Upper lobe of right lung (tissue), 1 donor: ENCODE results near the gene ACTR3. TPM values are rescaled to one million over a fixed set of nuclear protein-coding genes. Genes with fewer than 3 reads are reported as not detected.
"Not testable (repeated sequence)": the region's sequence is repeated elsewhere in the genome, so short reads cannot be mapped to it uniquely, and the experiment has no call there.

Experiments
- ATAC-seq: fragments of 200-7000 bp; cut with Tn5 transposase; one replicate; pipeline ENCODE4 v1.9.1; 2020; ENCODE audit warnings: mild to moderate bottlenecking, moderate library complexity
- DNase-seq: peaks from one replicate; pipeline ENCODE4 v3.0.0-alpha.2; 2020
- H3K27ac ChIP-seq: fragments of 200-600 bp; one replicate; pipeline ENCODE4 v1.8.0; 2022
- H3K27me3 ChIP-seq: fragments of 200-600 bp; one replicate; pipeline ENCODE4 v1.8.0; 2022; ENCODE audit warnings: mild to moderate bottlenecking
- H3K36me3 ChIP-seq: fragments of 200-600 bp; one replicate; pipeline ENCODE4 v1.8.0; 2022
- H3K4me1 ChIP-seq: fragments of 200-600 bp; one replicate; pipeline ENCODE4 v1.8.0; 2022
- H3K4me3 ChIP-seq: fragments of 200-600 bp; one replicate; pipeline ENCODE4 v1.8.0; 2022; ENCODE audit warnings: mild to moderate bottlenecking
- H3K9me3 ChIP-seq: fragments of 200-600 bp; one replicate; pipeline ENCODE4 v1.8.0; 2022
- CTCF ChIP-seq: fragments of 200-600 bp; IDR thresholded peaks from one replicate; pipeline ENCODE4 v1.8.0; 2022; ENCODE audit warnings: antibody characterized with exemption
- intact Hi-C: fragments of 100-400 bp; cut with DNase I; formaldehyde crosslinking; loops from one replicate; pipeline ENCODE4 v1.11.0; 2022
- total RNA-seq: library from RNA; stranded (reverse); fragmentation: NEBNext Ultra II Directional; extraction: Animal tissue kit (Norgen Biotek cat#: 25700); gene quantifications from one replicate; pipeline ENCODE4 v1.2.1, GENCODE V29; 2021
- donor health status: DM: no; HTN: yes; CAD: no; lungs with severe emphysema.

The ACTR3 gene
- total RNA-seq, 1 donor from 2014 or later: 229 TPM

DNA sequence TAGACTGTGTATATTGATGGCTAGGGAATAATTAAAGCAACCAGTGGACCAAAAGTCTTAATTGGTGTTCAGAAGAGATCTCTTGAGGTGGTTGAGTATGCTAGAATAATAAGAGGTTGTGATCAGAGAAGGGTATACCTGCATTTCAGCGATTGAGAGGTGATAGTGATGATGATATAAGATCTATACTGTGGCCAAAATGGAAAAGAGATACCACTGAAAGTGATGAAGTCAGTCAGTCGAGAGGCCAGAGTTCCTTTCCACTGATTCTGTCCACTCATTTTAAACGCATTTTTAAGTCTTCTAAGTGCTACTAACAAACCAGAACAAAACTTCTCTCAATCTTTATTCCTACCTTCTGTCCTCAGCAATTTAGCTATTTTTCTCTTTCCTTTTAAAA is 32.9 kb downstream of the ACTR3 start:
- intact Hi-C loops: no loop called here
- ATAC-seq (no peak), DNase-seq (no peak)
- no peak overlapping the region for H3K4me3 ChIP-seq
- H3K4me1 ChIP-seq: no peaks in the 10 kb centered on the region
- H3K36me3 ChIP-seq: peaks cover 66% of the 10 kb centered on the region
- no peaks in the 10 kb centered on the region for H3K9me3 ChIP-seq
- no peak for TF ChIP-seq CTCF
- no peaks in the 10 kb centered on the region for H3K27me3 ChIP-seq
- no peak overlapping the region for H3K27ac ChIP-seq

DNA sequence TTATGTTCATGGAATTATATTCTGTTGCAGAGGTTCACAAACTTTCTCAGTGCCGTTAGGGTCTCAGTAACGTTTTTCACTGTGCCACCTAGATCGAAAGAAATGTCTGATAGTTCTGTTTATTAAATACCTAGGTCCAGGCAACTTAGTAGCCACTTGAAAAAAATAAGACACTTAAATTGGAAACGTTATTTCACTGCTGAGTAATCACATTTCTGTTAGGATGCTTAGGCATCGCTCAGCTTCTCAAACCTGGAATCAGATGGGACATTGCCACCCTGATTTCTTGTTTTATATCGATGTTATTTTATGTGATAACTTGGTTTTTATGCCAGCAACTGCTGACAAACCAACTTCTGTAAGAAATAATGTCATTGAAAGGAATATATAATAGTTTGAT is 36.0 kb downstream of the ACTR3 start:
- no peak for TF ChIP-seq CTCF
- ATAC-seq (no peak), DNase-seq (no peak)
- no peaks in the 10 kb centered on the region for H3K27me3 ChIP-seq
- intact Hi-C loops: no loop called here
- H3K4me3 ChIP-seq: no peak overlapping the region
- H3K36me3 ChIP-seq: peaks cover 64% of the 10 kb centered on the region
- no peak overlapping the region for H3K27ac ChIP-seq
- H3K4me1 ChIP-seq: no peaks in the 10 kb centered on the region
- no peaks in the 10 kb centered on the region for H3K9me3 ChIP-seq

- ATAC-seq (no peak), DNase-seq (no peak)
- Histone ChIP-seq H3K4me1 (no peaks in the 10 kb centered on the region), H3K27ac (no peak overlapping the region), H3K36me3 (peaks cover 67% of the 10 kb centered on the region), H3K9me3 (no peaks in the 10 kb centered on the region), H3K4me3 (no peak overlapping the region), H3K27me3 (no peaks in the 10 kb centered on the region)
- no peak for TF ChIP-seq CTCF
- intact Hi-C loops: no loop called here
Observed at GRCh38 chr2:113926314-113926713, 36.4 kb downstream of the ACTR3 start.

DNA sequence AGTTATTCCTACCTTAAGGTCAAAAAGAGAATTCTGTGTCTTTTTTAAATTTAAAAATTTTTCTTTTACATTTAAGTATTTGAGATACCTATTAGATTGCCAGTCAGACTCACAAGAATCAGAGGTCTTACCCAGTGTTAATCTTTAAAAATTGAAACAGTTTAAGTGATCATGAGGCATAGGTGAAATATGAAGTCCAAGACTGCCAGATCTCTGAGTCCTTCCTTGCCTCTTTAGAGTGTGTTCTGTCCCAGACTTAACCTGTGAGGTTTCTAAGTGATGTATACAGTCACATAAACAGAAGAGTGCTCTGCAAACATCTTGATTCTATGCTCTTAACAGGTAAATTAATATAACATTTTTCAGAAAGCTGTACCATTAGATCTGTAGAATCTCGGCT is 40.6 kb downstream of the ACTR3 start:
- Histone ChIP-seq H3K4me3 (no peak overlapping the region), H3K4me1 (no peaks in the 10 kb centered on the region), H3K36me3 (peaks cover 90% of the 10 kb centered on the region), H3K27me3 (no peaks in the 10 kb centered on the region), H3K9me3 (no peaks in the 10 kb centered on the region), H3K27ac (no peak overlapping the region)
- no peak for DNase-seq
- no peak for TF ChIP-seq CTCF
- intact Hi-C loops: no loop called here
- ATAC-seq: no peak

DNA sequence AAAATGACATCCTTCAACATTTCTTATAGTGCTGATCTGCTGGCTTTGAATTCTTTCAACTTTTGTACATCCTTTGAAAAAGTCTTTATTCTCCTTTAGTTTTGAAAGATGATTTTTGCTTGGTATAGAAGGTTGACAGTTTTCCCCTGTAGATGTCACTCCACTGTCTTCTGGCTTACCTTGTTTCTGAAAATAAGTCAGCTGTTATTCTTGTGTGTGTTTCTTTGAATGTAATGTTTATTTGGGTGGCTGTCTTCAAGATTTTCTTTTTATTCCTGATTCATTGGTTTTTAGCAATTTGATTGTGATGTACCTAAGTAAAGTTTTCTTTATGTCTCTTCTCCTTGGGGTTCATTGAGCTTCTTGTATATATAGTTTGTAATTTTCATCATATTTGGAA is 47.6 kb downstream of the ACTR3 start:
- no peaks in the 10 kb centered on the region for H3K27me3 ChIP-seq
- no peak overlapping the region for H3K27ac ChIP-seq
- H3K4me1 ChIP-seq: no peaks in the 10 kb centered on the region
- TF ChIP-seq CTCF: no peak
- H3K9me3 ChIP-seq: no peaks in the 10 kb centered on the region
- peaks cover 80% of the 10 kb centered on the region for H3K36me3 ChIP-seq
- H3K4me3 ChIP-seq: no peak overlapping the region
- no peak for ATAC-seq
- intact Hi-C loops: no loop called here
- DNase-seq: no peak

- Histone ChIP-seq H3K4me3 (no peak overlapping the region), H3K27me3 (no peaks in the 10 kb centered on the region), H3K4me1 (no peaks in the 10 kb centered on the region), H3K9me3 (no peaks in the 10 kb centered on the region), H3K36me3 (peaks cover 67% of the 10 kb centered on the region), H3K27ac (no peak overlapping the region)
- DNase-seq (no peak), ATAC-seq (no peak)
- intact Hi-C loops: no loop called here
- no peak for TF ChIP-seq CTCF
Observed at GRCh38 chr2:113940891-113941290, 51.0 kb downstream of the ACTR3 start.

GRCh38 chr2:113945784-113946183 is 55.9 kb downstream of the ACTR3 start:
- H3K27ac ChIP-seq, ATAC-seq, H3K9me3 ChIP-seq, H3K4me1 ChIP-seq, DNase-seq, H3K27me3 ChIP-seq, H3K4me3 ChIP-seq, intact Hi-C loops: not testable (repeated sequence)
- H3K36me3 ChIP-seq: peaks cover 74% of the 10 kb centered on the region

DNA sequence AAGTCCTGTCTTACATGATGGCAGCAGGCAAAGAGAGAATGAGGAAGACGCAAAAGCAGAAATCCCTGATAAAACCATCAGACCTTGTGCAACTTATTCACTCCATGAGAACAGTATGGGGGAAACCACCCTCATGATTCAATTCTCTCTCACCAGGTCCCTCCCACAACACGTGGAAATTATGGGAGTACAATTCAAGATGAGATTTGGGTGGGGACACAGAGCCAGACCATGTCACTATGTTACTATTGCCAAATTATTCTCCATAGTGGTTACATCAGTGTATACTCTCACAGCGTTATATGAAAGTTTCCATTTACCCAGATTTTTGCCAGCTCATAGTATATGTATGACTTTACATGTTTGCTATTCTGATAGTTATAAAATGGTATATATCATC is 61.0 kb downstream of the ACTR3 start:
- H3K27ac ChIP-seq, H3K27me3 ChIP-seq, H3K4me1 ChIP-seq, intact Hi-C loops, H3K4me3 ChIP-seq, ATAC-seq, H3K9me3 ChIP-seq, DNase-seq: not testable (repeated sequence)
- H3K36me3 ChIP-seq: peaks cover 90% of the 10 kb centered on the region
